Measurements from ENCODE around the gene ARCN1.
A peak's percentile ranks its signal among the peaks of the same experiment; 100 is the strongest.

The ARCN1 gene

DNA sequence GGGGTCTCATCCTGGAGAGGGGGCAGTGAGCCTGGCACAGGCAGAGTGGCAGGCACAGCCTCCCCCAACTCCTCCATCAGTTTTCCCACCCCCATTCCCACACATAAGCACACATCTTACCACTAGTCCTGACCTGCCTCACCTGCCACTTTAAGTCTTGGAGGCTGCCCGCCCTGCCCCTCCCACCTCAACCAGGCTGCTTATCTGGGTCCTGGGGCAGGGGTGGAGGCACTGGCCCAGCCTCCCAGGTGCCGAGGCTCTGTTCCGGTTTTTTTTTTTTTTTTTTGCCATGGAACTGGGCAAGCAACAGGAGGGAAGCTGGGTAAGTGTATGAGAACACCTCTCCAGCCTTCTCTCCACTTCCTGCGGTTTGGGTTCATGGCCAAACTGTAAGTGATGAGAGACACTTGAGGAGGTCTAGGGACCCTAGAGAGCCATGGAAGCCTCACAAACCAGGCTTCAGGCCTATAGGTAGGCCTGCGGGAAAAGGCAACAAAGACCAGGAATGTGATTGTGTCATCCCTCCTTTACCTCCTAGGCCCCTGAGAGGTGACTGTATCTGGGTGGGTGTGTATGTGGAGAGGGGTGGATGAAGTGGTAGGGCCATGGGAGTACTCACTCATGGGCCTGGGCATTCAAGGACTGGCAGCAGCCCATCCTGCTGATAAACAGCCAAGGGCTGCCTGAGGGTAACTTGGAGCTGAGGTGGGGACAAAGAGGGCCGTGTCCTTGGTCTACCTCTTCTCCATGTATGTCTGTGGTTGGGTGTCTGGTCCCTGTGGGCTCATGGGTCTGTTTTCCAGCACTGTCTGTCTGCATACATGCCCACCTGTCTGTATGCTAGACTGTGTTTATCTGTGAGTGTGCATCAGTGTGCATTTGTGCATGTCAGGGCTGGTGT is 57.8 kb downstream of the ARCN1 start:
- DNase-seq (ENCODE audit: low read depth): no peak
- no peak overlapping the region for H3K4me3 ChIP-seq (ENCODE audit: low read length)
- TF ChIP-seq, protein P1, sequence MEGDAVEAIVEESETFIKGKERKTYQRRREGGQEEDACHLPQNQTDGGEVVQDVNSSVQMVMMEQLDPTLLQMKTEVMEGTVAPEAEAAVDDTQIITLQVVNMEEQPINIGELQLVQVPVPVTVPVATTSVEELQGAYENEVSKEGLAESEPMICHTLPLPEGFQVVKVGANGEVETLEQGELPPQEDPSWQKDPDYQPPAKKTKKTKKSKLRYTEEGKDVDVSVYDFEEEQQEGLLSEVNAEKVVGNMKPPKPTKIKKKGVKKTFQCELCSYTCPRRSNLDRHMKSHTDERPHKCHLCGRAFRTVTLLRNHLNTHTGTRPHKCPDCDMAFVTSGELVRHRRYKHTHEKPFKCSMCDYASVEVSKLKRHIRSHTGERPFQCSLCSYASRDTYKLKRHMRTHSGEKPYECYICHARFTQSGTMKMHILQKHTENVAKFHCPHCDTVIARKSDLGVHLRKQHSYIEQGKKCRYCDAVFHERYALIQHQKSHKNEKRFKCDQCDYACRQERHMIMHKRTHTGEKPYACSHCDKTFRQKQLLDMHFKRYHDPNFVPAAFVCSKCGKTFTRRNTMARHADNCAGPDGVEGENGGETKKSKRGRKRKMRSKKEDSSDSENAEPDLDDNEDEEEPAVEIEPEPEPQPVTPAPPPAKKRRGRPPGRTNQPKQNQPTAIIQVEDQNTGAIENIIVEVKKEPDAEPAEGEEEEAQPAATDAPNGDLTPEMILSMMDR (conservative IDR thresholded peaks at IDR 0.05; ENCODE audit: low read length): no peak

DNA sequence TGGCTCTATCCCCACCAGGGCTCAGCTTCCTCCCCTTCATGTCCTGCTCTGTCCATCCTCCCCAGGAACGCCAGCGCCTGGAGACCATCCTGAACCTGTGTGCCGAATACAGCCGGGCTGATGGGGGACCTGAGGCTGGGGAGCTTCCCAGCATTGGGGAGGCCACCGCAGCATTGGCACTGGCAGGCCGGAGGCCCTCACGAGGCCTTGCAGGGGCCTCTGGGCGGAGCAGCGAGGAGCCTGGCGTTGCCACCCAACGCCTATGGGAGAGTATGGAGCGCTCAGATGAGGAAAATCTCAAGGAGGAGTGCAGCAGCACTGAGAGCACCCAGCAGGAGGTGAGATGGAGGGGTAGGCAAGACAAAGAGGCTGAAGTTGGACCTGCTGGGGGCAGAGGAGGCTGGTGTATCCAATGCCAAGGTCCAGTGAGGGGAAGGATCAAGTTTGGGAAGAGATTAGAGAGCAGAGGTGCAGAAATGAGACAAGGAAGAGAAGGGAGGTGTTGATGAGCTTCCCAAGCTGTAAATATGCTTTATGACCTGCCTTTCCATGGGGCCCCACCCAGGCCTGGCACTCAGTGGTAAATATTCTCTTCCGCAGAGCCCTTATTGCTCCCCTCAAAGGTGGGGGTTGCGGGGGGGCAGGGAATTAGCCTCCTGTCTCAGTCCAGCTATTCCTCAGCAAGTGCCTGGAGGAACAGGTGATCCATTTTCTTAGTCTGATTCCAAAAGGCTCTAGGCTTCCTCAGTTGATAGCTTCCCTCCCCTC is 59.1 kb downstream of the ARCN1 start:
- TF ChIP-seq, protein P1 (conservative IDR thresholded peaks at IDR 0.05; ENCODE audit: low read length): no peak
- no peak for DNase-seq (ENCODE audit: low read depth)
- no peak overlapping the region for H3K4me3 ChIP-seq (ENCODE audit: low read length)

- TF ChIP-seq, protein P1 (conservative IDR thresholded peaks at IDR 0.05; ENCODE audit: low read length): no peak
- no peak for DNase-seq (ENCODE audit: low read depth)
- H3K4me3 ChIP-seq (ENCODE audit: low read length): no peak overlapping the region
Observed at GRCh38 chr11:118632577-118633318, 60.5 kb downstream of the ARCN1 start.

DNA sequence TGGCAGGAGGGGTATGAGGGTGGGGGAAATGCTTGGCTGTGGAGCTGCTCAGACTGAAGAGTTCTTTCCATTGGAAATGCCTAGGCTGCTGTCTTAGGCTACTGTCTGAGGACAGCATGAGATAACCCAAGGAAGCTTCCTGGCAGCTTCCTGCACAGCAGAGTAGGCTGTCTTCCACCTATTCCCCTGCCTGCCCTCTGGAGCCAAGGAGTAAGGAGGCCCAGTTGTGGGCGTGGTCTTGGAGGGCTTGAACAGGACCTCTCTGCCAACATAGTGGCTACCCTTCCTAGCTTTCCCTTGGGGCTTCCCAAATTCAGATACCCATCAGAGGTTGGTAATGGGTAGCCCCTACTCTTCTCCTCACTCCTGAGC is 61.1 kb downstream of the ARCN1 start:
- TF ChIP-seq, protein P1 (conservative IDR thresholded peaks at IDR 0.05; ENCODE audit: low read length): no peak
- no peak for DNase-seq (ENCODE audit: low read depth)
- H3K4me3 ChIP-seq (ENCODE audit: low read length): no peak overlapping the region

- H3K4me3 ChIP-seq (ENCODE audit: low read length): no peak overlapping the region
- TF ChIP-seq, protein P1 (conservative IDR thresholded peaks at IDR 0.05; ENCODE audit: low read length): no peak
Observed at GRCh38 chr11:118633979-118634378, 61.8 kb downstream of the ARCN1 start.

DNA sequence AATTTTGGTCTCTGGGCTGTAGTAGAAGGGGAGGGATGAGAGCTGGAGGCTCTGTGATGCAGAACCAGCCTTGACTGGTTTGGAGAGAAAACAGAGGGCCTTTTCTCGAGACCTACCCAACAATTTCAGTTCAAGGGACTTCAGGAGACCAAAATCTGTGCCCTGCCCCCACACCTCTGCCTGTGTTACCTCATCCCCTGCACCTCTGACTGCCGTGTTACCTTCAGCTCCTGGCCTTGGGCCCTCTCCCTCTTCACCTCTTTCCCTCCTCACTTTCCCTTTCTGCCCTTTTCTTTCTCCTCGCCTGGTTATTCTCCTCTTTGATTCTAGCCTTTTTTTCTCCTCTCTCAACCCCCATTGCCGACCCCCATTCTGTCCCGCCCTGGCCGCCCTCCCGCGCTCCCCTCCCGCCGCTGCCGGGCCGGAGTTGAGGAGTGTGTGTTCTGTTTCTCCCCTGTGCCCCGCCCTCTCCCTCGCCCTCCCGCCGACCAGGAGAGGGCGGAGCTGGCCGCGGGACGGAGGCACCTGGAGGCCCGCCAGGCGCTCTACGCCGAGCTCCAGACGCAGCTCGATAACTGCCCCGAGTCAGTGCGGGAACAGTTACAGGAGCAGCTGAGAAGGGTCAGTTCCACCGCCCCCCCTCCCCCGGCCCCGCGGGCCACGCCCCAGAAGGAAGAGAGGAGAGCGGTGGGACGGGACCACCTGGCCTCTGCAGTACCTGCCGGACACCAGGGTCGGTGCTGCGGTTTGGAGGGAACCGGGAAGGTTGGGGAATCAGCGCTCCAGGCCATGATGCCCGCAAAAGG is 62.4 kb downstream of the ARCN1 start:
- TF ChIP-seq, protein P1 (conservative IDR thresholded peaks at IDR 0.05; ENCODE audit: low read length): no peak
- peak; percentile 46 for DNase-seq (ENCODE audit: low read depth)
- H3K4me3 ChIP-seq (ENCODE audit: low read length): no peak overlapping the region; the same call in 1 of the 2 replicates

More at GRCh38 chr11:118633979-118634378, 61.8 kb downstream of the ARCN1 start:
- DNase-seq (ENCODE audit: low read depth): peak; percentile 47

All from AG10803 (cell line).